ENCODE measurements around the gene TMEM43.

DNA sequence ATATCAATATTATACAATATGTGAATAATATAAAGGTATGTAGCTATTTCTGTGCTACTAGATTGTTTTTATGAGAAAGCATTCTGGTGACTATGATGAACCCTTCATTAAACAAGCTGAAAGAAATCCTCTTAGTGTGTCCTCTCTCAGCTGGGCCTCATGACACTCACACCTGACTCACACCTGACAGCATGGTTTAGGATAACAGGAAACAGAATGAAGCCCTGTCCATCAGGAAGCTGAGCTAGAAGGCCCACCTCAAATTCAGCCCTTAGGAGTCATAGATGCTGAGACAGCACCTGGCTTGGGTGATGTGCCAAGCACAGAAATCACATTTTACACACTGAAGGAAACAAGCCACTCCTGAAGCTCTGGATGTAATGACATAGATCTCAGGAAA lies 31.0 kb upstream of the TMEM43 start:
- TF ChIP-seq, protein P1, sequence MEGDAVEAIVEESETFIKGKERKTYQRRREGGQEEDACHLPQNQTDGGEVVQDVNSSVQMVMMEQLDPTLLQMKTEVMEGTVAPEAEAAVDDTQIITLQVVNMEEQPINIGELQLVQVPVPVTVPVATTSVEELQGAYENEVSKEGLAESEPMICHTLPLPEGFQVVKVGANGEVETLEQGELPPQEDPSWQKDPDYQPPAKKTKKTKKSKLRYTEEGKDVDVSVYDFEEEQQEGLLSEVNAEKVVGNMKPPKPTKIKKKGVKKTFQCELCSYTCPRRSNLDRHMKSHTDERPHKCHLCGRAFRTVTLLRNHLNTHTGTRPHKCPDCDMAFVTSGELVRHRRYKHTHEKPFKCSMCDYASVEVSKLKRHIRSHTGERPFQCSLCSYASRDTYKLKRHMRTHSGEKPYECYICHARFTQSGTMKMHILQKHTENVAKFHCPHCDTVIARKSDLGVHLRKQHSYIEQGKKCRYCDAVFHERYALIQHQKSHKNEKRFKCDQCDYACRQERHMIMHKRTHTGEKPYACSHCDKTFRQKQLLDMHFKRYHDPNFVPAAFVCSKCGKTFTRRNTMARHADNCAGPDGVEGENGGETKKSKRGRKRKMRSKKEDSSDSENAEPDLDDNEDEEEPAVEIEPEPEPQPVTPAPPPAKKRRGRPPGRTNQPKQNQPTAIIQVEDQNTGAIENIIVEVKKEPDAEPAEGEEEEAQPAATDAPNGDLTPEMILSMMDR (CRISPR knock-in tag; IDR thresholded peaks at IDR 0.05), result no peak
- no peak for TF ChIP-seq MAFK (conservative IDR thresholded peaks at IDR 0.05 in 1 of 2, IDR thresholded peaks at IDR 0.05 in 1 of 2; ENCODE audit: low read length in 2 of 2)
- no peak for TF ChIP-seq ZNF557 (CRISPR knock-in tag; IDR thresholded peaks at IDR 0.05)
- TF ChIP-seq, protein P2, sequence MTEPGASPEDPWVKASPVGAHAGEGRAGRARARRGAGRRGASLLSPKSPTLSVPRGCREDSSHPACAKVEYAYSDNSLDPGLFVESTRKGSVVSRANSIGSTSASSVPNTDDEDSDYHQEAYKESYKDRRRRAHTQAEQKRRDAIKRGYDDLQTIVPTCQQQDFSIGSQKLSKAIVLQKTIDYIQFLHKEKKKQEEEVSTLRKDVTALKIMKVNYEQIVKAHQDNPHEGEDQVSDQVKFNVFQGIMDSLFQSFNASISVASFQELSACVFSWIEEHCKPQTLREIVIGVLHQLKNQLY (CRISPR knock-in tag; IDR thresholded peaks at IDR 0.05), result no peak
- TF ChIP-seq MTA3 (CRISPR knock-in tag; IDR thresholded peaks at IDR 0.05), result no peak
